Effector CD4-positive, alpha-beta T cell (primary cell): ENCODE measurements around the gene RPTOR.
"Not testable (repeated sequence)": the region's sequence is repeated elsewhere in the genome, so short reads cannot be mapped to it uniquely, and the experiment has no call there.

Experiments
- DNase-seq: peaks from one replicate; pipeline ENCODE4 v3.0.0-alpha.2; 2020
- total RNA-seq: gene quantifications from one replicate; lab custom pipeline; 2026; lab: John Stamatoyannopoulos, UW

RPTOR gene, protein sequence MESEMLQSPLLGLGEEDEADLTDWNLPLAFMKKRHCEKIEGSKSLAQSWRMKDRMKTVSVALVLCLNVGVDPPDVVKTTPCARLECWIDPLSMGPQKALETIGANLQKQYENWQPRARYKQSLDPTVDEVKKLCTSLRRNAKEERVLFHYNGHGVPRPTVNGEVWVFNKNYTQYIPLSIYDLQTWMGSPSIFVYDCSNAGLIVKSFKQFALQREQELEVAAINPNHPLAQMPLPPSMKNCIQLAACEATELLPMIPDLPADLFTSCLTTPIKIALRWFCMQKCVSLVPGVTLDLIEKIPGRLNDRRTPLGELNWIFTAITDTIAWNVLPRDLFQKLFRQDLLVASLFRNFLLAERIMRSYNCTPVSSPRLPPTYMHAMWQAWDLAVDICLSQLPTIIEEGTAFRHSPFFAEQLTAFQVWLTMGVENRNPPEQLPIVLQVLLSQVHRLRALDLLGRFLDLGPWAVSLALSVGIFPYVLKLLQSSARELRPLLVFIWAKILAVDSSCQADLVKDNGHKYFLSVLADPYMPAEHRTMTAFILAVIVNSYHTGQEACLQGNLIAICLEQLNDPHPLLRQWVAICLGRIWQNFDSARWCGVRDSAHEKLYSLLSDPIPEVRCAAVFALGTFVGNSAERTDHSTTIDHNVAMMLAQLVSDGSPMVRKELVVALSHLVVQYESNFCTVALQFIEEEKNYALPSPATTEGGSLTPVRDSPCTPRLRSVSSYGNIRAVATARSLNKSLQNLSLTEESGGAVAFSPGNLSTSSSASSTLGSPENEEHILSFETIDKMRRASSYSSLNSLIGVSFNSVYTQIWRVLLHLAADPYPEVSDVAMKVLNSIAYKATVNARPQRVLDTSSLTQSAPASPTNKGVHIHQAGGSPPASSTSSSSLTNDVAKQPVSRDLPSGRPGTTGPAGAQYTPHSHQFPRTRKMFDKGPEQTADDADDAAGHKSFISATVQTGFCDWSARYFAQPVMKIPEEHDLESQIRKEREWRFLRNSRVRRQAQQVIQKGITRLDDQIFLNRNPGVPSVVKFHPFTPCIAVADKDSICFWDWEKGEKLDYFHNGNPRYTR (N-terminal part only)
- total RNA-seq, result 116 reads per million, percentile 85 among the genes with 10 or more reads in this experiment

DNA sequence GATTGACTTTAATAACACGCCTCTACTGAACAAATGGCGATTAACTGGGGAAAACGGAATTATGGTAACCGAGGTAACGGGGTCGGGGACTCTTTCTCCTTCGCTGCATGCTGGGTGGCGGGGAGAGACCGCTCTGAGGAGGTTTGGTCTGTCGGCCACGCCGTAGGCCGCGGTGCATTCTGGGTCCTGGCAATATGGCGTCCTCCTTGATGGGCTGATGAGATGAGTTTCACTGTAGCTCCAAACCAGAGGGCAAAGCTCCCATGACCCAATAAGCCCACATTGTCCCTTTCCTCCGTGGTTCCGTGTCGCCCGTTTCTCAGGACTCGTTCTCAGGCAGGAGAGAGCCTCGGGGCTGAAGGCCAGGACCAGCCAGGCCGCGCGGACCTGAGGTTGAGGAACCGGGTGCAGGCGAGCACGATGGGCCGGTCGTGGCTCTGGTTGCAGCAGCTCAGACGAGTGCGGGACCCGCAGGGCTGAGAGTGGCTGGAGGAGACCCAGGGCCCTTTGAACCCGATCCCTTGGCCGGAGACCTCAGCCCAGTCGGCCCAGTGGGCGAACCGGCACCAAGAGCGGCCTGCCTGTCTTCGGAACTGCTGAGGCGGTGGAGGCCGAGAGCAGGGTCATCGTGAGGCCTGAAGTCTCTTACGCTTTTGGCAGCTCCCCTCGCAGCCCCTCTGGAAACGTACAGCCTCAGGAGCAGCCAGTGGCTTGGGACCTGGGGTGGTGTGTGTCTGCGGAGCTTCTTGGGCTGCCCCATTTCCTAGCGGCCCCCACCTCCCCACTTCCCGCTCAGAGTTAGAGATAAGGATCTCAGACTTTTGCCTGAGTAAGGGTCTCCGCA lies at the start of gene RPTOR:
TSS of gene RPTOR (plus strand) at position 184 of the 844 bp plus-strand sequence. CDS start 792 bp downstream, outside the sequence.
- peak; percentile 87 for DNase-seq

DNA sequence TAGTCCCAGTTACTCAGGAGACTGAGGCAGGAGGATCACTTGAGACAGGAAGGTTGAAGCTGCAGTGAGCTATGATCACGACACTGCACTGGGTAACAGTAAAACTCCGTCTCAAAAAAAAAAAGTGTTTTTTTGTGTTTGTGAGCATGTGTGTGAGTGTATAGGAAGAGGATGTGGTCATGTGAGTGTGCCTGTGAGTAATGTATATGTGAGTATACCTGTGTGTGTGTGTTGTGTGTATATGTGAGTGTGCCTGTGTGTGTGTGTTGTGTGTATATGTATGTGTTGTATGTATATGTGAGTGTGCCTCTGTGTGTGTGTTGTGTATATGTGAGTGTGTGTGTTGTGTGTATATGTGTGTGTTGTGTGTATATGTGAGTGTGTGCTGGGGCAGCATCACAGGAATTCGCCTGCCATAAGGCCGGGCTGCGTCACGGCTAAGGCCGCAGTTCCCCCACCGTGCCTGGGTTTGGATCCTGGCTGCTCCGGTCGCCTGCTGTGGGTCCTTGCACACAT lies 46.9 kb upstream of the RPTOR start:
- no peak for DNase-seq

DNA sequence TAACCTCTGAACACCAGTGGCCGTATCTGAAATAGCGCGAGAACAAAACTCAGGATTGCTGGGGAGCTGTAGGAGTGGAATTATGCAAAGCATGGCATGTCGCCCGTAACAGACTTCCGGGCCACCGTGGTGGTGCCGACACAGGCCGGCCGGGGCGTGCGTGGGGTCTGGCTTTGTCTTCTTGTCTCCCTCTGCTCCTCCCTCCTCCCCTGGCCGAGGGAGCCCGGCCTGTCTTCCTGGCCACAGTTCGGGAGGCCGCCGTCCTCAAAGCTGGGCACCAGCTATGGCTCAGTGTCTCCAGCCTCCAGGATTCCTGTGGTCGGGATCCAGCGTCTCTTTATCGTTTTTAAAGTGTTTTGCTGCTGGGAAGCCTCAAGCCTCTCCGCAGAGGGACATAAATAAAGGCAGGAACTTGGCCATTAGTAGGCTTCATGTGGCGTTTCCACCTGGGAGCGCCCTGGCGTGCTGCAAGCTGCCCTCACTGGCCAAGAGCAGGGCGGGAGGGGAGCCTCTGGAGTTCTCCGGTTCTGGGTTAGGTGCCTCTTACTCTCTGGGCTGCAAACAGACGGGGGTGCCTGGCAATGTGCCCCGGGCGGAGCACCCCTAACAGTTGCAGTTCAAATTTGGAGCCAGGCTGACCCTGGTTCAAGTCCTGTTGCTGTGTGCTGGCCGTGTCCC lies 46.3 kb upstream of the RPTOR start:
- no peak for DNase-seq

DNA sequence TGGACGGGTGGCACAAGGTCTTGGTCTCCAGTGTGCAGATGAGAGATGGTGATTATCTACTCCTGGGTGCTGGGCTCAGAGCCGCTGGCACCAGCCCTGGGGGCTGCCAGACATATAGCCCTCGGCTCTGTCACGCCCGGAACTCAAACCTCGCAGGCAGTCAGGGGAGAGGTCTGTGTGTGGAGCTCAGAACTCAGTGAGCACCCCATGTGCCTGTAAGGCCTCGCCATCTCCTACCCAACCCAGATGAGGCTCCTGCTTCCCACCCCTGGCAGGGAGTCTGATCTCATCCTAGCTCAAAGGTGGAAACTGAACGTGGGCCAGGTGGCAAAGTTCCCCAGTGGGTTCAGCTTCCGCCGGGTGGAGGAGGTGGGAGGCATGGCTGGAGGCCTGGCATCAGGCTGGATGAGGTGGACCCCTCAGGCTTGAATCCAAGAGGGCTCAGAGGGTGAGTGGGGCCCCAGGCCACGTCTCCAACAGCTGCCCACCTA lies 45.7 kb upstream of the RPTOR start:
- no peak for DNase-seq

DNA sequence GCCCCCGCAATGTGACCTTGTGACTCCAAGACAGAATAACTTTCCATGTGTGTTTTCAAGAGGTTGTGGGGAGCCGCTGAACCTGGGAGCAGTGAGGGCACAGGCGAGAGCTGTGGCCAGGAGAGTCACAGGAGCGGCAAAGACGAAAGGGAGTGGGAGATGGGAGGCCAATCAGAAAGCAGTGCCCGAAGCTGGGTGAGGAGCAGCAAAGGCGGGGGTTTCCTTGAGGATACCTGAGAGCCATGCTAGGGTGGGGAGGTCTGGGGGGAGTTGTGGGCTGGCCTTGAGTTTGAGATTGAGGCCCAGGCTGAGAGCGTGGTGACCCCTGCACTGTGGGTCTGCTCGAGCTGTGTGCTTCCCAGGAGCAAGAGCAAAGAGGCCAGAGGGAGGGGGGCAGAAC lies 45.1 kb upstream of the RPTOR start:
- DNase-seq, result no peak

DNA sequence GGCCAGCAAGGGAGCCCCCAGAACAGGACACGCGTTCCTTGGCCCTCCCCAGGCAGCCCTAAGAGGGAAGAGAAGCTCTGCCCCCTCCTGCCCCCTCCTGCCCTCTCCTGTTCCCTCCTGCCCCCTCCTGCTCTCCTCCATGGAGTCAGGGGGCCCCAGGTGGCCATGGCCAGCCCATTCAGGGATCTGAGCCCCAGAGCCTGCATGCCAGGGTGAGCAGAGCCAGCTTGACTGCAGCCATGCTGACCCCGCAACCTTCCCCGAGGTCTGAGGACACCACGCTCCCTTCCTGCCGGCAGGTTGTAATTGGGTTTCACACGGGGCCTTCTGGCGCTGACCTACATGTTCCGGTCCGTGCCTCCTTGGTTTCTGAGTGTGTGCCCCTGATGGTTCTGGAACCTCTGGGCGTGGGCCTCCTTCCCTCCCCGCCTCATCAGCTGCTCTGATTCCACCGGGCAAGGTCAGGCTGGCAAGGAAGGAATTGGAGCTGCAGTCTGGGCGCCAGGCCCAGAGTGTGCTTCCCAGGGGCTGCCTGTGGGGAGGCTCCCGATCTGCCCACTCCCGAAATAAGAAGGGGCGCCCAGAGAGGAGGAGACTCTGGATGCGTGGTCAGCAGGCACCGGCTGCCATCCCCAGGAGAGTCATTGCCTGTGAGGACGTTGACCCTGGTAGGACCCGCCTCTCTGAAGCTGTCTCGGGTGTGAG lies 44.5 kb upstream of the RPTOR start:
- no peak for DNase-seq

DNA sequence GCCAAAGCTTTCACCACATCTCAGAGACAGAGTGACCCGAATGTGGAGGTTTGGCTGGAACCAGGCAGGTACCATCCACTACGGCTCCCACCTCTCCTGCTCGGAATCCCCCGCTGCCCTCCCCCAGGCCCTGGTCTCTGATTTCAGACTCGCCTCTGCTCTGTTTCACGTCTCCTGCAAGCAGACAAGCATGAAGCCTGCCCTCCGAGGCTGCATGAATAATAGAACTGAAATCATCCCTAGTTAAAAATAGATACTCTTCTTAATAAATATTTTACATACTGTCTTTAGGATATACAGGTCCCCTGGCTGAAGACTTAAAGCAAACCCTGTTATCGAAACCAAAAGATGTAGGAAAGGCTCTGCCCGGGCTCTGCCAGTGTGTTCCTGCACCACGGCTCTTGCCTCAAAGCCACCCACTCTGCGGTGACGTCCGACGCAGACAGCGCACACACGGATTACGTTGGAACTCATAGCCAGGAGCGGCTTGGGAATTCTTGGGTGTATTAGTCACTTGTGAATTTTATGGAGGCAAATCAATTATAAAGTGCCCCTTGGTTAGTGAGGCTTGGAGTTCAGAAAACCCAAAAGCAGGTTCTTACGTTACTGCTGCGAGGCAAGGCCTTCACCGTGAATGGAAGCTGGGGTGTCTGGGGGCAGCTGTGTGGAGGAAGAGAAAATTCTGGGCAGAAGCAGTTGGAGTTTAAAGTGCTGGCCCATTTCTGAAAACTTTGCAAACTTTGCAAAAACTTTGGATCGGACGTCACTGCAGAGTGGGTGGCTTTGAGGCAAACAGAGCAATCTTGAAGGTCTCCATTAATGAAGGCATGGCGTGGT lies 42.7 kb upstream of the RPTOR start:
- no peak for DNase-seq

DNA sequence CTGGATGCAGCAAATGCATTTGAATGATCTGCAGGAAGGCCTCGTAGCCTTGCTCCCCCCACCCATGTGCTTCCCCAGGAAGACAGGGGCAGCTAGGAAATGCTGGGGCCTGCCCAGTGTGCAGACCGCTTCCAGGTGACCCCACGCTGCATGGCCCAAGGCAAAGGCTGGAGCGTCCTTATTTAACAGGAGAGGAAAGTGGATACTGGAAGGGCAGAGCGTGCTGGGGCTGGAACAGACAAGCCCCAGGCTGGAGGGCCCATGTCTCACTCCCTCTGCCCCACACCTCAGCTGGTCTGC lies 42.1 kb upstream of the RPTOR start:
- DNase-seq, result no peak

DNA sequence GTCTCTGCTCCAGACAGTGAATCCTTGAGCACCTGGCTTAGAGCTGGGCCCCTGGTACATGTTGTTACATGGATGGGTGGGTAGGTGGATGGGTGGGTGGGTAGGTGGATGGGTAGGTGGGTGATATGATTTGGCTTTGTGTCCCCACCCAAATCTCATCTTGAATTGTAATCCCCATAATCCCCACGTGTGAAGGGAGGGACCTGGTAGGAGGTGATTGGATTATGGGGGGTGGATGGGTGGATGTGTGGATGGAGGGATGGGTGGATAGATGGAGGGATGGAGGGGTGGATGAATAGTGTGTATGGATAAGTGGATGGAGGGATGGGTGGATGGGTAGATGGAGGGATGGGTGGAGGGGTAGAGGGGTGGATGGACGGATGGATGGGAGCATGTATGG lies 41.6 kb upstream of the RPTOR start:
- DNase-seq, result no peak

DNA sequence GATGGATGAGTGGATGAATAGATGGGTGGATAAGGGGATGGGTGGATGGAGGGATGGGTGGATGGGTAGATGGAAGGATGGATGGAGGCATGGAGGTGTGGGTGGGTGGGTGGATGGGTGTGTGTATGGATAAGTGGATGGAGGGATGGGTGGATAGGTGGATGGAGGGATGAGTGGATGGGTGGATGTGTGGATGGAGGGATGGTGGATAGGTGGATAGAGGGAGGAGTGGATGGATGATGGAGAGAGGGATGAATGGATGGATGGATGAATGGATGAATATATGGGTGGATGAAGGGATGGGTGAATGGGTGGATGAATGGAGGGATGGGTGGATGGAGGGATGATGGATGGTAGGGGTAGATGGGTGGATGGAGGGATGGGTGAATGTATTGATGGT lies 40.7 kb upstream of the RPTOR start:
- no peak for DNase-seq

DNA sequence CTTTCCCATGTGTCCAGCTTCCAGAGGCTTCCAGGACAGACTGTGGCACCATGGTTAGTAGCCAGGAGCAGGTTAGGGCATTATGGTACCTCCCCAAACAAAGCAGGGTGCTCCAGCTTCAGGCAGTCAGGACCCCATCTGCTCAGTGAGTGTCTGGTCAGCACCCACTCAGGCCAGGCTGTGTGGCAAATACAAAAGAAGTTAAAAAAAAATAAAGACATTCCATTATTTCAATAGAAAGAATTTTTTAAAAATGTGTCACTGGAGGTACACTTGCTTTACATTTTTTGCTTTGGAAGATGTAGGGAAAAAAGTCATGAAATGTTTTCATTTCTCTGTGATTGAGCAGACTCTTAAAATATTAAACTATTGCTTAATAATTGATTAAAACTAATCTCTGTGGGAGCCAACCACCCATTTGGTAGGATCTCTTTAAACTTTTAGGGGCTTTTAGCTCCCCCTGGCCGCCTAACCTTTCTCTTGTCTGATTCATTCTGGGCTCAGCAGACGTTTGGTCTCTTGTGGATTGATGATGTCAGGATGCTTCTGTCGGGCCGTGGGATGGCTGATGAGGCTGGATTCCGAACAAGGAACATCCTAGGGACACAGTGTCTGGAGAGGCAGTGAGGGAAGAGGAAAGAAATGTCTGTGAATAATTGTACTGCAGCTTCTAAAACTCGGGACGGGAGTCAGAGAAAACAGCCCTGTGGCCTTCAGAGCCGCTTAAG lies 39.8 kb upstream of the RPTOR start:
- DNase-seq, result no peak

DNA sequence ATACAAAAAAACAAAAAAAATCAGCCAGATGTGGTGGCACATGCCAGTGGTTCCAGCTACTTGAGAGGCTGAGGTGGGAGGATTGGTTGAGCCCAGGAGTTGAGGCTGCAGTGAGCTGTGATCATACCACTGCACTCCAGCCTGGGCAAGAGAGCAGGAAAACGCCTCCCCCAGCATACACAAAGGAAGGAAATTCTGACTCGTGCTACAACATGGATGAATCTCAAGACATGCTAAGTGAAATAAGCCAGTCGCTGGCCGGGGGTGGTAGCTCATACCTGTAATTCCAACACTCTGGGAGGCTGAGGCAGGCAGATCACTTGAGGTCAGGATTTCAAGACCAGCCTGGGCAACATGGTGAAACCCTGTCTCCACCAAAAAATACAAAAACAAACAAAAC lies 37.5 kb upstream of the RPTOR start:
- DNase-seq, result not testable (repeated sequence)

DNA sequence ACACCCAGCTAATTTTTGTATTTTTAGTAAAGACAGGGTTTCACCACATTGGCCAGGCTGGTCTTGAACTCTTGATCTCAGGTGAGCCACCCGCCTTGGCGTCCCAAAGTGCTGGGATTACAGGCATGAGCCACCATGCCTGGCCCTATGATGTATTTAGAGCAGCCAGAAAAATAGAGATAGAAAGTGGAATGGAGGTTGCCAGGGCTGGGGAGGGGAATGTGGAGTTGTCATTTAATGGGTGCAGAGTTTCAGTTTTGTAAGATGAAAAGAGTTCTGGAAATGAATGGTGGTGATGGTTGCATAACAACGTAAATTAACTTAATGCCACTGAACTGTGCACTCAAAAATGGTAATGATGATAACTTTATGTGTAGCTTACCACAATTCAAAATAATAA lies 36.7 kb upstream of the RPTOR start:
- DNase-seq, result no peak

DNA sequence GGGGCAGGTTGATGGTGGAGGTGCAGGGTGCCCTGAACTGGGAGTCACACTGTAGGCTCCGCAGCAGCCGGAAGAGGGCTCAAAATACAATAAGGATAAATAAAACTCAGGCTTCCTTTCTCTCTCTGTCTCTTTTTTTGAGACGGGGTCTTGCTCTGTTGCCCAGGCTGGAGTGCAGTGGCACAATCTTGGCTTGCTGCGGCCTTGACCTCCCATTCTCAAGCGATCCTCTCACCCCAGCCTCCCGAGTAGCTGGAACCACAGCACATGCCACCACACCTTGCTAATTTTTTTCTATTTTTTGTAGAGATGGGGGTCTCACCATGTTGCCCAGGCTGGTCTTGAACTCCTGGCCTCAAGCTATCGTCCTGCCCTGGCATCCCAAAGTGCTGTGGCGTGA lies 35.3 kb upstream of the RPTOR start:
- no peak for DNase-seq

DNA sequence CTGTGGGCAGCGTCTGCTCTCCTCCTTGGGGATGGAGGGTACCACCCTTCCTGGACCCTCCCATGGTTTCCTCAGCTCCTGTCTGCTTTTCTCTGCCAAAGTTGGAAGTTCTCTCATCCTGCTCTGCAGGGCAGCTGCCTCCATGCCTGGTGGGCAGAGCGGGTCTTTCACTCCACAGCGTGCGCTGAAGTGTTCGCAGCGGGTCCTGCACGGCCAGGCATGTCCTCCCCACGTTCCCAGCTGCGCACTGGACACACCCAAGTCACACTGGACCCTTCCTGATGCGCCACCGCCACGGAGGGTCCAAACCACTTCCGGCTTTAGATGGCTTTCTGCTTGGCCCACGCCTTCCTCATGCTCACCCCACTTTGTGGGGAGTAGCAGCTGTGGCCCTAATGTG lies 34.5 kb upstream of the RPTOR start:
- DNase-seq, result no peak

DNA sequence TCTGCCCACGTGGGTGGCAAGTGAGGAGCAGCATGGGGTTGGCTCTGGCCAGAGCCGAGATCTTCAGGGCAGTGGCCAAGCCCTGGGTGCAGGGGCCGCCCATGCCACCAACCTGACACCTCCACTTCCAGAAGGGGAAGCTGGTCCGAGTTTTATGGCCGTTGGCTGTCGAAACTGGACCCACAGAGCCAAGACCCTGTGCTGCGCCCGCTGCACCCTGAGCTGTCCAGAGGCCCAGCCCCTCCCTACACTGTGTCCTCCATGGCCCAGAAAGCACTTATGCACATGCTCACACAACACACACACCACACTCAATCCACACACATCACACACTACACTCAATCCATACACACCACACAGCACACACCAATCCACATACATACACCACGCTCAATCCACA lies 33.9 kb upstream of the RPTOR start:
- no peak for DNase-seq

DNA sequence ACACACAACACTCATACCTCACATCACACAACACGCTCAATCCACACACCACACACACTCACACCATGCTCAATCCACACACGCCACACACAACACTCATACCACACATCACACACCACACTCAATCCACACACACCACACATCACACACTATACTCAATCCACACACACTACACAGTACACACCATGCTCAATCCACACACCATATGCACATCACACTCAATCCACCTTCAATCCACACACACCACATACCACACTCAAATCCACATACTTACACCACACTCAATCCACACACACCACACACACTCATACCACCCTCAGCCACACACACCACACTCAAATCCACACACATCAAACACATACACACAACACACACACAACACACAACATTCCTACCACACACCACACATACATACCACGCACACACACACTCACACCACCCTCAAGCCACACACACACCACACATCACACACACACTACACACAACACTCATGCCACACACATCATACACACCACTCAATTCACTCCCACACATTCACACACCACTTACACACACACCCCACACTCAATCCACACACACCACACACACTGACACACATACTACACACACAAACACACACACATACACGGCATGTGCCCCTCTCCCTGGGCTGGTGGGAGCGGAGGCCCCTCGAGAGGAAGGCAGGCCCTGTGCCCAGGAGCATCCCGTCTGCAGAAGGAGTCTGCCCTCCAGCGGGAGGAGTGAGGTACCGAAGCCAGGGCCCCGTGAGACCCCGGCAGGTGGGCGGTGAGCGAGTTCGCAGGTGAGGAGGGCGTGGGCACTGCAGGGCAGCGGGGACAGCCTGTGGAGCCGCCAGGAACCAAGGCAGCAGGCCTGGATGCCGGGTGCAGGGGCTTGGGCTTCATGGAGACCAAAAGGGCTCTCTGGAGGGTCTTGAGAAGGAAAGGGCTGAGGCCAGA lies 33.1 kb upstream of the RPTOR start:
- no peak for DNase-seq

DNA sequence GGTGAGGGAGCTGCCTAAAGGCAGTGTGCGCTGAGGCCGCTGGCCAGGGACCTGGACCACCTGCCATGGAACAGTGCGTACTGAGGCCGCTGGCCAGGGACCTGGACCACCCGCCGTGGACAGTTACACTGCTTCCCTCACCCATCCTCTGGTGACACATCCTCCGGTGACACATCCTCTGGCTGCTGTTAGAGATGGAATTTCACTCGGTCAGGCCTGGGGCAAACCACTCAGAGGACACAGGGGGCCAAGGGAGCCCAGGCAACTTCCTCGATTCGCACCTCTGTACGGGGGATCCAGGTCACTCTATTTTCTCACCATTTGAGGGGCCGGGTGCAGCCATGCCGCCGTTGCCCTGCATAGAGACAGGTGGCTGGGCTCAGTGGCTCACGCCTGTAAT lies 32.4 kb upstream of the RPTOR start:
- DNase-seq, result no peak
